MCF 10A (cell line): ENCODE results near the gene FTH1. TPM values are rescaled to one million over a fixed set of nuclear protein-coding genes. Genes with fewer than 3 reads are reported as not detected.

Source experiments
- BruUV-seq: library from RNA; stranded (reverse); fragments of 400-500 nt; replicated peaks from 2 replicates; lab custom pipeline; 2021; lab: Mats Ljungman, UMichigan
- CTCF ChIA-PET: fragments of 300-600 bp; sonication (Branson Sonifier 250); formaldehyde crosslinking; extraction: SDS; loops from one replicate; lab custom pipeline; 2021; ENCODE audit warnings: antibody characterized with exemption, inconsistent platforms; lab: Yijun Ruan, JAX
- POLR2A ChIA-PET: fragments of 300-600, 350-650 bp; sonication (Branson Sonifier 250); formaldehyde crosslinking; extraction: SDS; loops from one replicate; lab custom pipeline; 2020; ENCODE audit warnings: antibody characterized with exemption, inconsistent platforms; lab: Yijun Ruan, JAX
- DNase-seq: peaks from one replicate; pipeline ENCODE4 v3.0.0-alpha.2; 2018; ENCODE audit not compliant: unreplicated experiment
- H3K27ac Mint-ChIP-seq: one replicate; pipeline ENCODE4 v1.8.0; 2022; ENCODE audit warnings: mild to moderate bottlenecking, low read depth, mixed read lengths; ENCODE audit not compliant: unreplicated experiment
- H3K27me3 Mint-ChIP-seq: one replicate; pipeline ENCODE4 v1.8.0; 2022; ENCODE audit warnings: mixed read lengths; ENCODE audit not compliant: insufficient read depth, unreplicated experiment
- H3K36me3 Mint-ChIP-seq: one replicate; pipeline ENCODE4 v1.8.0; 2022; ENCODE audit warnings: mild to moderate bottlenecking, moderate library complexity, mixed read lengths; ENCODE audit not compliant: insufficient read depth, unreplicated experiment
- H3K4me1 Mint-ChIP-seq: one replicate; pipeline ENCODE4 v1.8.0; 2022; ENCODE audit warnings: mixed read lengths; ENCODE audit not compliant: insufficient read depth, unreplicated experiment
- H3K4me3 Mint-ChIP-seq: one replicate; pipeline ENCODE4 v1.8.0; 2022; ENCODE audit warnings: mild to moderate bottlenecking, moderate library complexity, mixed read lengths; ENCODE audit not compliant: unreplicated experiment
- H3K9me3 Mint-ChIP-seq: one replicate; pipeline ENCODE4 v1.8.0; 2022; ENCODE audit warnings: mixed read lengths; ENCODE audit not compliant: unreplicated experiment
- intact Hi-C: fragments of 100-400 bp; cut with micrococcal nuclease; formaldehyde crosslinking; loops from 2 replicates; pipeline ENCODE4 v1.14.1; 2022
- total RNA-seq: library from RNA; stranded (reverse); gene quantifications from 2 replicates; pipeline ENCODE4 v1.2.3, GENCODE V29; 2022
- TF ChIP-seq, protein P1 (sequence below): fragments of 200-600 bp; IDR thresholded peaks from one replicate; pipeline ENCODE4 v1.8.0; 2022; ENCODE audit warnings: antibody characterized with exemption, mild to moderate bottlenecking; ENCODE audit not compliant: unreplicated experiment

The FTH1 gene
- total RNA-seq, 1 experiment from 2014 or later = 8,367 TPM

DNA sequence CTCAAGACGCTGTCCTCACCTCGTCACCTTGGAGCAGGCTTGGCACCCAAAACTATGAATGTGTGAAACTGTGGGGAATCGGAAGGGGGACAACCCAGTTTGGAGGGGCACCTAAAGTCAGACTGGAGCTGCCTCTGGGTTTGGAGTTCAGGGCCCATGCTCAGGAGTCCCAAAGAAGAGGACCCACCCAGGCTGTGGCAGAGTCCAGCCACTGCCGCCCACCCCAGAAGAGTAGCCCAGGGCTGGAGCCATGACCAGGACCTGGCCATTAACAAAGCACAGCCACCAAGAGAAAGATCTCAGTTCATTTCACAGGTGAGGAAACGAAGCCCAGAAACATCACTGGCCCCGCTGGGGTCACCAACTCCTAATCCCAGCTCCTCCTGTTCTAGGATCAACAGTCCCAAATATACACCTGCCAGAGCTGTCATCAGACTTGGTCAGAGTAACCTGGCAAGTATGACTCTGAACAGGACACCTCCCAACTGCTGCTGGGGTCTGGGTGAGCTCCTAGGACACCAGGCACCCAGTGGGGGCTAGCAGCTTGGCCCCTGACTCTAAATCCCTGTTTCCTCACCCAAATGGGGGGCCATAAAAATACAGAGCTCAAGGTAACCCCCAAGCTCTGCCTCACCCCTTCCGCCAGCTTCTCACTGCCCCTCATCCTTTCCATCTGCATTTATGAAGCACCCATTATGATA, 52.8 kb downstream of the FTH1 start:
- peaks cover 6% of the 10 kb centered on the region for H3K4me1 Mint-ChIP-seq
- no peak overlapping the region for H3K27ac Mint-ChIP-seq
- DNase-seq = no peak
- TF ChIP-seq, protein P1, sequence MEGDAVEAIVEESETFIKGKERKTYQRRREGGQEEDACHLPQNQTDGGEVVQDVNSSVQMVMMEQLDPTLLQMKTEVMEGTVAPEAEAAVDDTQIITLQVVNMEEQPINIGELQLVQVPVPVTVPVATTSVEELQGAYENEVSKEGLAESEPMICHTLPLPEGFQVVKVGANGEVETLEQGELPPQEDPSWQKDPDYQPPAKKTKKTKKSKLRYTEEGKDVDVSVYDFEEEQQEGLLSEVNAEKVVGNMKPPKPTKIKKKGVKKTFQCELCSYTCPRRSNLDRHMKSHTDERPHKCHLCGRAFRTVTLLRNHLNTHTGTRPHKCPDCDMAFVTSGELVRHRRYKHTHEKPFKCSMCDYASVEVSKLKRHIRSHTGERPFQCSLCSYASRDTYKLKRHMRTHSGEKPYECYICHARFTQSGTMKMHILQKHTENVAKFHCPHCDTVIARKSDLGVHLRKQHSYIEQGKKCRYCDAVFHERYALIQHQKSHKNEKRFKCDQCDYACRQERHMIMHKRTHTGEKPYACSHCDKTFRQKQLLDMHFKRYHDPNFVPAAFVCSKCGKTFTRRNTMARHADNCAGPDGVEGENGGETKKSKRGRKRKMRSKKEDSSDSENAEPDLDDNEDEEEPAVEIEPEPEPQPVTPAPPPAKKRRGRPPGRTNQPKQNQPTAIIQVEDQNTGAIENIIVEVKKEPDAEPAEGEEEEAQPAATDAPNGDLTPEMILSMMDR = no peak
- H3K36me3 Mint-ChIP-seq = no peaks in the 10 kb centered on the region
- H3K9me3 Mint-ChIP-seq = no peaks in the 10 kb centered on the region
- H3K27me3 Mint-ChIP-seq = peaks cover 17% of the 10 kb centered on the region
- POLR2A ChIA-PET = interaction anchor here (0.6 kb wide), 1 partner anchor 14 kb away, joined by 3 read pairs; no protein-coding TSS in a partner anchor
- CTCF ChIA-PET = interaction anchor here (1.0 to 2.5 kb wide), 2 partner anchors 33 to 36 kb away, joined by 3 to 19 read pairs; partner anchors contain the start of gene BEST1
- no TSS peak for BruUV-seq
- intact Hi-C loops = no loop called here
- no peak overlapping the region for H3K4me3 Mint-ChIP-seq

Other genes with a start within 250 kb of the FTH1 start
- 0.16 TPM in 1 of 2 replicates, not detected in the other for gene MYRF, start 215.0 kb downstream of the FTH1 start, total RNA-seq
- gene TMEM258, start 175.0 kb downstream of the FTH1 start, total RNA-seq = 184 and 300 TPM in 2 replicates
- gene FEN1, start 174.7 kb downstream of the FTH1 start, total RNA-seq = 19.9 and 21.5 TPM in 2 replicates
- 24.2 and 27.5 TPM in 2 replicates for gene FADS1, start 150.6 kb downstream of the FTH1 start, total RNA-seq
- 7.5 and 20.6 TPM in 2 replicates for gene FADS2, start 139.3 kb downstream of the FTH1 start, total RNA-seq
- 145 and 184 TPM in 2 replicates for gene FADS3, start 76.1 kb downstream of the FTH1 start, total RNA-seq
- gene RAB3IL1, start 50.1 kb downstream of the FTH1 start, total RNA-seq = 2.3 and 4.5 TPM in 2 replicates
- gene BEST1, start 17.3 kb downstream of the FTH1 start, total RNA-seq = 2.5 and 3.2 TPM in 2 replicates
- gene INCENP, start 156.4 kb upstream of the FTH1 start, total RNA-seq = 40.4 and 56.2 TPM in 2 replicates
- gene SCGB1D1, start 222.6 kb upstream of the FTH1 start, total RNA-seq = not detected in 2 replicates
- not detected in 2 replicates for gene SCGB2A1, start 241.0 kb upstream of the FTH1 start, total RNA-seq